ENCODE data around the gene CNGA2.

The CNGA2 gene

GRCh38 chrX:151791961-151792360 is 57.4 kb downstream of the CNGA2 start:
- Histone ChIP-seq H3K36me3 (ENCODE audit: low read length) (no peaks in the 10 kb centered on the region), H3K4me2 (ENCODE audit: low read depth, low read length, poor library complexity, severe bottlenecking) (no peak overlapping the region), H3K27me3 (ENCODE audit: low read length) (no peaks in the 10 kb centered on the region), H3K9me2 (replicated peaks; ENCODE audit: insufficient read depth, low read length) (no peaks in the 10 kb centered on the region), H3K27ac (ENCODE audit: low read depth, low read length) (no peak overlapping the region), H3K79me2 (ENCODE audit: insufficient read depth, low read length) (no peaks in the 10 kb centered on the region), H3K4me3 (ENCODE audit: insufficient read depth, low read length, poor library complexity, severe bottlenecking) (no peak overlapping the region), H4K20me1 (ENCODE audit: low read depth, low read length) (no peaks in the 10 kb centered on the region), H3F3A (ENCODE audit: insufficient read depth) (no peaks in the 10 kb centered on the region), H2AFZ (ENCODE audit: low read depth, low read length, severe bottlenecking) (no peak overlapping the region), H3K9ac (ENCODE audit: low read length) (no peak overlapping the region), H3K9me3 (ENCODE audit: insufficient read depth, low read length) (no peaks in the 10 kb centered on the region)
- no peak for TF ChIP-seq EZH2phosphoT487 (conservative IDR thresholded peaks at IDR 0.05; ENCODE audit: low read length)
- no peak for TF ChIP-seq CTCF (IDR thresholded peaks at IDR 0.05; ENCODE audit: insufficient read depth, low read length, poor library complexity, severe bottlenecking)

- H3K27ac ChIP-seq (ENCODE audit: low read depth, low read length), result no peak overlapping the region
- no peaks in the 10 kb centered on the region for H3K27me3 ChIP-seq (ENCODE audit: low read length)
These were observed 58.0 kb downstream of the CNGA2 start for GRCh38 chrX:151792505-151792904.

DNA sequence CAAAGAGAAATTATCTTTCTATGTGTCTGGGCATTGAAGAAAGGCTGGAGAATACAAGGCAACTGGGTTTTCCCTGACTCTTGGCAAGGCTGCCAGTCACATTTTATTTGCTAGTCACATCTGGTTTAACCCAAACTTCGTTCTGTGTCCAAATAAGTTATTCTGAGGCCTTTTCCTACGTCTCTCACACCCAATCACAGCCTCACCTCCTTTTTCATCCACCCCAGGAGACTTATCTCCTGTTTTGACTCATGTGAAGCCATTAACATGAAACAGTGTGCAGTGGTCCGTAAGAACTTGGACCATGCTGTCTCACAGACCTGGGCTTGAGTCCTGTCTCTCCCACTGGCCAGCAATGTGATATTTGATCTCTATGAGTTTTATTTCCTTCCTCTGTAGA is 59.3 kb downstream of the CNGA2 start:
- no peaks in the 10 kb centered on the region for H4K20me1 ChIP-seq (ENCODE audit: low read depth, low read length)
- no peaks in the 10 kb centered on the region for H3K79me2 ChIP-seq (ENCODE audit: insufficient read depth, low read length)
- H3K9me2 ChIP-seq (replicated peaks; ENCODE audit: insufficient read depth, low read length), result no peaks in the 10 kb centered on the region
- H3K4me3 ChIP-seq (ENCODE audit: insufficient read depth, low read length, poor library complexity, severe bottlenecking), result no peak overlapping the region
- H3K4me2 ChIP-seq (ENCODE audit: low read depth, low read length, poor library complexity, severe bottlenecking), result no peak overlapping the region
- H3K27ac ChIP-seq (ENCODE audit: low read depth, low read length), result no peak overlapping the region
- H3F3A ChIP-seq (ENCODE audit: insufficient read depth), result no peaks in the 10 kb centered on the region
- H3K36me3 ChIP-seq (ENCODE audit: low read length), result no peaks in the 10 kb centered on the region
- TF ChIP-seq EZH2phosphoT487 (conservative IDR thresholded peaks at IDR 0.05; ENCODE audit: low read length) (no peak), CTCF (IDR thresholded peaks at IDR 0.05; ENCODE audit: insufficient read depth, low read length, poor library complexity, severe bottlenecking) (no peak)
- no peak overlapping the region for H2AFZ ChIP-seq (ENCODE audit: low read depth, low read length, severe bottlenecking)
- no peak overlapping the region for H3K9ac ChIP-seq (ENCODE audit: low read length)
- H3K27me3 ChIP-seq (ENCODE audit: low read length), result no peaks in the 10 kb centered on the region
- no peaks in the 10 kb centered on the region for H3K9me3 ChIP-seq (ENCODE audit: insufficient read depth, low read length)

More at GRCh38 chrX:151792505-151792904, 58.0 kb downstream of the CNGA2 start:
- TF ChIP-seq EZH2phosphoT487 (conservative IDR thresholded peaks at IDR 0.05; ENCODE audit: low read length) (no peak), CTCF (IDR thresholded peaks at IDR 0.05; ENCODE audit: insufficient read depth, low read length, poor library complexity, severe bottlenecking) (no peak)
- H3K9me2 ChIP-seq (replicated peaks; ENCODE audit: insufficient read depth, low read length), result no peaks in the 10 kb centered on the region
- no peak overlapping the region for H3K4me3 ChIP-seq (ENCODE audit: insufficient read depth, low read length, poor library complexity, severe bottlenecking)
- H3K36me3 ChIP-seq (ENCODE audit: low read length), result no peaks in the 10 kb centered on the region
- H3K9me3 ChIP-seq (ENCODE audit: insufficient read depth, low read length), result no peaks in the 10 kb centered on the region
- no peaks in the 10 kb centered on the region for H4K20me1 ChIP-seq (ENCODE audit: low read depth, low read length)
- no peak overlapping the region for H2AFZ ChIP-seq (ENCODE audit: low read depth, low read length, severe bottlenecking)
- H3K4me2 ChIP-seq (ENCODE audit: low read depth, low read length, poor library complexity, severe bottlenecking), result no peak overlapping the region
- no peaks in the 10 kb centered on the region for H3K79me2 ChIP-seq (ENCODE audit: insufficient read depth, low read length)
- no peaks in the 10 kb centered on the region for H3F3A ChIP-seq (ENCODE audit: insufficient read depth)
- no peak overlapping the region for H3K9ac ChIP-seq (ENCODE audit: low read length)
